HEK293 (cell line): Measurements from ENCODE around the gene TANGO2.

Experiments used
- CTCF ChIA-PET: fragments of 350-600 bp; formaldehyde crosslinking; extraction: SDS; loops from one replicate; lab custom pipeline; 2021; ENCODE audit warnings: antibody characterized with exemption; lab: Yijun Ruan, JAX
- POLR2A ChIA-PET: fragments of 300-600 bp; formaldehyde crosslinking; extraction: SDS; loops from one replicate; lab custom pipeline; 2020; ENCODE audit warnings: antibody characterized with exemption, inconsistent platforms; lab: Yijun Ruan, JAX
- H3K27ac ChIP-seq: fragments of 200-500 bp; sonication (Bioruptor generic); 2 replicates; pipeline ENCODE4 v1.5.1; 2014; ENCODE audit warnings: low read depth, low read length, control low read depth, inconsistent platforms; ENCODE audit errors: extremely low read depth
- H3K36me3 ChIP-seq, 2 experiments: fragments of 200-500 bp in 1 of 2; sonication (Bioruptor generic) in 1 of 2; 1 replicate in 1 of 2; 2 replicates in 1 of 2; pipeline ENCODE4 v1.5.1; 2014 to 2017; ENCODE audit warnings: inconsistent platforms in 2 of 2, low read length in 2 of 2; ENCODE audit not compliant: control insufficient read depth in 2 of 2, insufficient read depth in 1 of 2
- H3K4me1 ChIP-seq: fragments of 200-500 bp; sonication (Bioruptor generic); 2 replicates; pipeline ENCODE4 v1.5.1; 2014; ENCODE audit warnings: mild to moderate bottlenecking, low read length, inconsistent platforms; ENCODE audit not compliant: control insufficient read depth, insufficient read depth
- H3K4me3 ChIP-seq: 2 replicates; pipeline ENCODE4 v1.5.1; 2011; ENCODE audit warnings: low read depth, mild to moderate bottlenecking, control low read depth, low read length, moderate library complexity
- H3K9me3 ChIP-seq: fragments of 200-500 bp; sonication (Bioruptor generic); 2 replicates; pipeline ENCODE4 v1.5.1; 2014; ENCODE audit warnings: low read depth, low read length, inconsistent platforms; ENCODE audit not compliant: control insufficient read depth, insufficient read depth
- FEZF1 ChIP-seq: fragments of 450-650 bp; formaldehyde crosslinking; IDR thresholded peaks from 2 replicates; pipeline ENCODE4 v1.5.1; 2016; ENCODE audit warnings: missing biosample characterization, missing genetic modification characterization
- GLIS1 ChIP-seq: fragments of 450-650 bp; formaldehyde crosslinking; IDR thresholded peaks from 2 replicates; pipeline ENCODE4 v1.5.1; 2016; ENCODE audit warnings: missing biosample characterization, missing genetic modification characterization
- GLIS2 ChIP-seq: fragments of 450-650 bp; formaldehyde crosslinking; IDR thresholded peaks from 2 replicates; pipeline ENCODE4 v1.5.1; 2016; ENCODE audit warnings: missing biosample characterization, missing genetic modification characterization
- PRDM1 ChIP-seq: fragments of 450-650 bp; formaldehyde crosslinking; IDR thresholded peaks from 2 replicates; pipeline ENCODE4; 2016; ENCODE audit warnings: missing biosample characterization, missing genetic modification characterization
- REPIN1 ChIP-seq: fragments of 450-650 bp; formaldehyde crosslinking; IDR thresholded peaks from 2 replicates; pipeline ENCODE4 v1.5.1; 2017; ENCODE audit warnings: missing biosample characterization, missing genetic modification characterization, low read depth
- ZIC2 ChIP-seq: fragments of 450-650 bp; formaldehyde crosslinking; IDR thresholded peaks from 2 replicates; pipeline ENCODE4 v1.5.1; 2016; ENCODE audit warnings: missing biosample characterization, missing genetic modification characterization
- ZNF133 ChIP-seq: fragments of 450-650 bp; formaldehyde crosslinking; IDR thresholded peaks from 2 replicates; pipeline ENCODE4 v1.5.1; 2016; ENCODE audit warnings: missing biosample characterization, missing genetic modification characterization
- ZNF174 ChIP-seq: fragments of 450-650 bp; formaldehyde crosslinking; IDR thresholded peaks from 2 replicates; pipeline ENCODE4 v1.5.0; 2017; ENCODE audit warnings: missing biosample characterization, mild to moderate bottlenecking, missing genetic modification characterization
- ZNF175 ChIP-seq: fragments of 450-650 bp; formaldehyde crosslinking; IDR thresholded peaks from 2 replicates; pipeline ENCODE4 v1.5.1; 2016; ENCODE audit warnings: missing biosample characterization, missing genetic modification characterization
- ZNF266 ChIP-seq: fragments of 450-650 bp; formaldehyde crosslinking; IDR thresholded peaks from 2 replicates; pipeline ENCODE4 v1.5.1; 2016; ENCODE audit warnings: missing biosample characterization, missing genetic modification characterization, low read depth
- ZNF37A ChIP-seq: fragments of 450-650 bp; IDR thresholded peaks from 2 replicates; pipeline ENCODE4 v1.5.1; 2018; ENCODE audit warnings: missing biosample characterization, missing genetic modification characterization
- ZNF391 ChIP-seq: fragments of 450-650 bp; formaldehyde crosslinking; IDR thresholded peaks from 2 replicates; pipeline ENCODE4 v1.5.1; 2016; ENCODE audit warnings: low read depth, missing biosample characterization, missing genetic modification characterization, borderline replicate concordance
- ZNF521 ChIP-seq: fragments of 450-650 bp; formaldehyde crosslinking; IDR thresholded peaks from 2 replicates; pipeline ENCODE4 v1.5.1; 2017; ENCODE audit warnings: missing biosample characterization, mild to moderate bottlenecking, missing genetic modification characterization
- TF ChIP-seq, protein P1 (sequence below): fragments of 450-650 bp; formaldehyde crosslinking; IDR thresholded peaks from 2 replicates; pipeline ENCODE4 v1.5.1; 2017; ENCODE audit warnings: missing biosample characterization, missing genetic modification characterization
- TF ChIP-seq, protein P2 (sequence below): fragments of 450-650 bp; formaldehyde crosslinking; IDR thresholded peaks from 2 replicates; pipeline ENCODE4 v1.5.1; 2016; ENCODE audit warnings: missing biosample characterization, missing genetic modification characterization
- TF ChIP-seq, protein P3 (sequence below): fragments of 450-650 bp; IDR thresholded peaks from 2 replicates; pipeline ENCODE4 v1.5.1; 2018; ENCODE audit warnings: missing biosample characterization, missing genetic modification characterization
- TF ChIP-seq, protein P4 (sequence below): fragments of 450-650 bp; formaldehyde crosslinking; conservative IDR thresholded peaks from 2 replicates; pipeline ENCODE4 v1.5.1; 2016; ENCODE audit warnings: low read depth, missing biosample characterization, missing genetic modification characterization
- TF ChIP-seq, protein P5 (sequence below): IDR thresholded peaks from 2 replicates; pipeline ENCODE4 v1.6.1; 2011; ENCODE audit warnings: mild to moderate bottlenecking, low read depth, low read length, borderline replicate concordance

Gene TANGO2

DNA sequence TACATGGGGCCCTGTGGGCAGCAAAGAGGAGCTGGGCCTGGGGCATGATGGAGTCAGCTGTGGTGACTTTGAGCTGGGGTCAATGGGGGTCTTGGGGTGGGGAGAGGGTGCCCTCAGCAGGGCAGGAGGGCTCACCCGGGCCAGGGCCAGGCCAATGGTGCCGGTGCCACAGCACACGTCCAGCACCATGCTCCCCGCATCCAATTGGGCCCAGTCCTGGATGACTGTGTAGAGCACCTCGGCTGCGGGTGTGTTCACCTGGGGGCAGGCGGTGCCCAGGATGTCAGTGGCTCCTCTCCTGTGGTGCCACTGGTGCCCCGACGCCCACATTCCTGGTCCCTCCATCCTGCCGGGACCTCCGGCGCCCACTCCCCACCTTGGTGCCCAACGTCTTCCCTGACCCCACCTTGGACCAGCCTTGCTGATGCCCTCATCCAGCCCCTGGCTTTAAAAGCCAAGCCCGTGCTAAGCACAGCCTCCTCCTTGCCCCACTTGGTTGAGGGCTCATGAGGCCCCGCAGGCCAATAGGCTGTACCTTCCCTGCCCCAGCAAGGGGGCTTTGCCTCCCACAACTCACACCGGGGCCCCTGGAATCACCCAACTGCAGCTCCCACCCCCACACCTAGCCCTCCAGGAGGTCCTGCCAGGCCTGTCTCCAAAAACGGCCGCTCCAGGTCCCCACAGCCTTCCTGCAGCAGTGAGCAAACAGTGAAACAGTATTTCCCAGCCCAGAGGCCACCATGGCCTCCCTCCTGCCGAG is 92.8 kb downstream of the TANGO2 start:
- no peak overlapping the region for H3K27ac ChIP-seq
- H3K36me3 ChIP-seq: peaks cover 0 to 84% of the 10 kb centered on the region in 2 experiments; a peak in 2 of 3 replicates
- CTCF ChIA-PET: no interaction called here
- no peaks in the 10 kb centered on the region for H3K9me3 ChIP-seq
- POLR2A ChIA-PET: interaction anchor here (0.5 to 1.5 kb wide), 7 partner anchors 13 to 233 kb away, joined by 3 to 6 read pairs (median 3); no protein-coding TSS in a partner anchor
- TF ChIP-seq, protein P1, sequence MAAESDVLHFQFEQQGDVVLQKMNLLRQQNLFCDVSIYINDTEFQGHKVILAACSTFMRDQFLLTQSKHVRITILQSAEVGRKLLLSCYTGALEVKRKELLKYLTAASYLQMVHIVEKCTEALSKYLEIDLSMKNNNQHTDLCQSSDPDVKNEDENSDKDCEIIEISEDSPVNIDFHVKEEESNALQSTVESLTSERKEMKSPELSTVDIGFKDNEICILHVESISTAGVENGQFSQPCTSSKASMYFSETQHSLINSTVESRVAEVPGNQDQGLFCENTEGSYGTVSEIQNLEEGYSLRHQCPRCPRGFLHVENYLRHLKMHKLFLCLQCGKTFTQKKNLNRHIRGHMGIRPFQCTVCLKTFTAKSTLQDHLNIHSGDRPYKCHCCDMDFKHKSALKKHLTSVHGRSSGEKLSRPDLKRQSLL (tag by site-specific recombination): no peak
- no peak for TF ChIP-seq ZNF175
- TF ChIP-seq, protein P2, sequence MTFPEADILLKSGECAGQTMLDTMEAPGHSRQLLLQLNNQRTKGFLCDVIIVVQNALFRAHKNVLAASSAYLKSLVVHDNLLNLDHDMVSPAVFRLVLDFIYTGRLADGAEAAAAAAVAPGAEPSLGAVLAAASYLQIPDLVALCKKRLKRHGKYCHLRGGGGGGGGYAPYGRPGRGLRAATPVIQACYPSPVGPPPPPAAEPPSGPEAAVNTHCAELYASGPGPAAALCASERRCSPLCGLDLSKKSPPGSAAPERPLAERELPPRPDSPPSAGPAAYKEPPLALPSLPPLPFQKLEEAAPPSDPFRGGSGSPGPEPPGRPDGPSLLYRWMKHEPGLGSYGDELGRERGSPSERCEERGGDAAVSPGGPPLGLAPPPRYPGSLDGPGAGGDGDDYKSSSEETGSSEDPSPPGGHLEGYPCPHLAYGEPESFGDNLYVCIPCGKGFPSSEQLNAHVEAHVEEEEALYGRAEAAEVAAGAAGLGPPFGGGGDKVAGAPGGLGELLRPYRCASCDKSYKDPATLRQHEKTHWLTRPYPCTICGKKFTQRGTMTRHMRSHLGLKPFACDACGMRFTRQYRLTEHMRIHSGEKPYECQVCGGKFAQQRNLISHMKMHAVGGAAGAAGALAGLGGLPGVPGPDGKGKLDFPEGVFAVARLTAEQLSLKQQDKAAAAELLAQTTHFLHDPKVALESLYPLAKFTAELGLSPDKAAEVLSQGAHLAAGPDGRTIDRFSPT (tag by site-specific recombination): peak; percentile 58; the same call in 1 of the 2 replicates
- TF ChIP-seq, protein P3, sequence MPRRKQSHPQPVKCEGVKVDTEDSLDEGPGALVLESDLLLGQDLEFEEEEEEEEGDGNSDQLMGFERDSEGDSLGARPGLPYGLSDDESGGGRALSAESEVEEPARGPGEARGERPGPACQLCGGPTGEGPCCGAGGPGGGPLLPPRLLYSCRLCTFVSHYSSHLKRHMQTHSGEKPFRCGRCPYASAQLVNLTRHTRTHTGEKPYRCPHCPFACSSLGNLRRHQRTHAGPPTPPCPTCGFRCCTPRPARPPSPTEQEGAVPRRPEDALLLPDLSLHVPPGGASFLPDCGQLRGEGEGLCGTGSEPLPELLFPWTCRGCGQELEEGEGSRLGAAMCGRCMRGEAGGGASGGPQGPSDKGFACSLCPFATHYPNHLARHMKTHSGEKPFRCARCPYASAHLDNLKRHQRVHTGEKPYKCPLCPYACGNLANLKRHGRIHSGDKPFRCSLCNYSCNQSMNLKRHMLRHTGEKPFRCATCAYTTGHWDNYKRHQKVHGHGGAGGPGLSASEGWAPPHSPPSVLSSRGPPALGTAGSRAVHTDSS (tag by site-specific recombination): no peak
- TF ChIP-seq ZNF133 (tag by site-specific recombination): no peak
- TF ChIP-seq, protein P4, sequence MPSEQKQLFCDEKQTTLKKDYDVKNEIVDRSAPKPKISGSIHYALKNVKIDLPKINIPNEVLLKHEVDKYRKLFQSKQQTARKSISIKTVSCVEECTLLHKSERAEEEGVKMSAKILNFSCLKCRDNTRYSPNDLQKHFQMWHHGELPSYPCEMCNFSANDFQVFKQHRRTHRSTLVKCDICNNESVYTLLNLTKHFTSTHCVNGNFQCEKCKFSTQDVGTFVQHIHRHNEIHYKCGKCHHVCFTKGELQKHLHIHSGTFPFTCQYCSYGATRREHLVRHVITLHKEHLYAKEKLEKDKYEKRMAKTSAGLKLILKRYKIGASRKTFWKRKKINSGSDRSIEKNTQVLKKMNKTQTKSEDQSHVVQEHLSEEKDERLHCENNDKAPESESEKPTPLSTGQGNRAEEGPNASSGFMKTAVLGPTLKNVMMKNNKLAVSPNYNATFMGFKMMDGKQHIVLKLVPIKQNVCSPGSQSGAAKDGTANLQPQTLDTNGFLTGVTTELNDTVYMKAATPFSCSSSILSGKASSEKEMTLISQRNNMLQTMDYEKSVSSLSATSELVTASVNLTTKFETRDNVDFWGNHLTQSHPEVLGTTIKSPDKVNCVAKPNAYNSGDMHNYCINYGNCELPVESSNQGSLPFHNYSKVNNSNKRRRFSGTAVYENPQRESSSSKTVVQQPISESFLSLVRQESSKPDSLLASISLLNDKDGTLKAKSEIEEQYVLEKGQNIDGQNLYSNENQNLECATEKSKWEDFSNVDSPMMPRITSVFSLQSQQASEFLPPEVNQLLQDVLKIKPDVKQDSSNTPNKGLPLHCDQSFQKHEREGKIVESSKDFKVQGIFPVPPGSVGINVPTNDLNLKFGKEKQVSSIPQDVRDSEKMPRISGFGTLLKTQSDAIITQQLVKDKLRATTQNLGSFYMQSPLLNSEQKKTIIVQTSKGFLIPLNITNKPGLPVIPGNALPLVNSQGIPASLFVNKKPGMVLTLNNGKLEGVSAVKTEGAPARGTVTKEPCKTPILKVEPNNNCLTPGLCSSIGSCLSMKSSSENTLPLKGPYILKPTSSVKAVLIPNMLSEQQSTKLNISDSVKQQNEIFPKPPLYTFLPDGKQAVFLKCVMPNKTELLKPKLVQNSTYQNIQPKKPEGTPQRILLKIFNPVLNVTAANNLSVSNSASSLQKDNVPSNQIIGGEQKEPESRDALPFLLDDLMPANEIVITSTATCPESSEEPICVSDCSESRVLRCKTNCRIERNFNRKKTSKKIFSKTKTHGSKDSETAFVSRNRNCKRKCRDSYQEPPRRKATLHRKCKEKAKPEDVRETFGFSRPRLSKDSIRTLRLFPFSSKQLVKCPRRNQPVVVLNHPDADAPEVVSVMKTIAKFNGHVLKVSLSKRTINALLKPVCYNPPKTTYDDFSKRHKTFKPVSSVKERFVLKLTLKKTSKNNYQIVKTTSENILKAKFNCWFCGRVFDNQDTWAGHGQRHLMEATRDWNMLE (tag by site-specific recombination): no peak
- no peak for TF ChIP-seq ZNF391
- TF ChIP-seq ZNF266 (tag by site-specific recombination): no peak
- TF ChIP-seq, protein P5, sequence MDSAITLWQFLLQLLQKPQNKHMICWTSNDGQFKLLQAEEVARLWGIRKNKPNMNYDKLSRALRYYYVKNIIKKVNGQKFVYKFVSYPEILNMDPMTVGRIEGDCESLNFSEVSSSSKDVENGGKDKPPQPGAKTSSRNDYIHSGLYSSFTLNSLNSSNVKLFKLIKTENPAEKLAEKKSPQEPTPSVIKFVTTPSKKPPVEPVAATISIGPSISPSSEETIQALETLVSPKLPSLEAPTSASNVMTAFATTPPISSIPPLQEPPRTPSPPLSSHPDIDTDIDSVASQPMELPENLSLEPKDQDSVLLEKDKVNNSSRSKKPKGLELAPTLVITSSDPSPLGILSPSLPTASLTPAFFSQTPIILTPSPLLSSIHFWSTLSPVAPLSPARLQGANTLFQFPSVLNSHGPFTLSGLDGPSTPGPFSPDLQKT: no peak
- TF ChIP-seq GLIS2 (tag by site-specific recombination): peak; percentile 21; the same call in 1 of the 2 replicates
- peak; percentile 82 for TF ChIP-seq GLIS1
- TF ChIP-seq ZNF37A (tag by site-specific recombination): no peak
- TF ChIP-seq ZIC2 (tag by site-specific recombination): peak; percentile 77
- no peak for TF ChIP-seq REPIN1 (tag by site-specific recombination)
- TF ChIP-seq ZNF521: no peak
- no peak for TF ChIP-seq PRDM1 (tag by site-specific recombination)
- no peak for TF ChIP-seq FEZF1 (tag by site-specific recombination)
- no peak for TF ChIP-seq ZNF174 (tag by site-specific recombination)
- H3K4me3 ChIP-seq: no peak overlapping the region
- no peaks in the 10 kb centered on the region for H3K4me1 ChIP-seq
